Measurements from ENCODE around the gene KCNN1.

KCNN1 gene

DNA sequence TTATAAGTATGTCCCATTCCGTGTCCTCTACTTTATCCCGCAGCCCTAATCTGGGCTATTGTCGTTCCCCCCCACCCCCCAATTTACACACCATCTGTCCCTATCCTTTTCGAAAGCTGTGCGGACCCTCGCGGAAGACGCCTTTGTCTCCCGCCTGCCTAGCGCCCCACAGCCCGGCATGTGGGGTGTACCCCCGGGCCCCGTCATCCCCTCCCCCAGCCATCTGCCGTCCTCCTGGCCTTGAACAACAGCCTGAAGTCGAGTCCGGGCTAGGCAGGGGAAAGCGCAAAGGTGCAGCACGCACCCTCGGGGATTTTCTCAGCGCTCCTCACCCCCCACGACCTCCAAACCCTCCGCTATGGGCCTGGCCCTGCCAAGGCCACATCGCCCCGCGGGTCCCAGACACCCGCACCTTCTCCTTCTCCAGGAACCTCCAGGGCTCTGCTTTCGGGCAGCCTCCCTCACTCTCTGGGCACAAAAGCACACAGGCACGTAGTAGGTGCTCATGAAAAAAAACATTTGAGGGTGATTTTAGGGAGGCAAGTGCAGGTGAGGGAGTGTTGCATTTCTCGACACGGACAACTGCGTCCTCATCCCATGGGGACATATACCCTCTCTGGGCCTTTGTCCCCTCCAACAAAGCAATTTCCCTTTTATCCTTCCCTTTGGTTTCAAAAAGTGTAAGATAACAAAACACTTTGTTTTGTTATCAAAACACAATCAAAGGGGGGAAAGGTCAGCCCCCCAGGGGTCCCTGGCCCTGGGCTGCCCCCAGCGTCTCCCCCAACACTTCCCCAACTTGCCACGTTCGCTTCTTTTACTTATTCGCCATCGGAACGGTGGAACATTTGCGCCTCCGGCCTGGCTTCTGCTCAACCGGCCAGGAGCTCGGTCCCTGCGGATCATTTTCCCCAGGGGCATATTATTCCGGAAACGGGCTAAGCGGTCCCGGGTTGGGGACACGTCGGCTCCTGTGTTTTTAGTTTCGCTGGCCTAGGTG lies 17.7 kb upstream of the KCNN1 start:
- TF ChIP-seq, protein P1, sequence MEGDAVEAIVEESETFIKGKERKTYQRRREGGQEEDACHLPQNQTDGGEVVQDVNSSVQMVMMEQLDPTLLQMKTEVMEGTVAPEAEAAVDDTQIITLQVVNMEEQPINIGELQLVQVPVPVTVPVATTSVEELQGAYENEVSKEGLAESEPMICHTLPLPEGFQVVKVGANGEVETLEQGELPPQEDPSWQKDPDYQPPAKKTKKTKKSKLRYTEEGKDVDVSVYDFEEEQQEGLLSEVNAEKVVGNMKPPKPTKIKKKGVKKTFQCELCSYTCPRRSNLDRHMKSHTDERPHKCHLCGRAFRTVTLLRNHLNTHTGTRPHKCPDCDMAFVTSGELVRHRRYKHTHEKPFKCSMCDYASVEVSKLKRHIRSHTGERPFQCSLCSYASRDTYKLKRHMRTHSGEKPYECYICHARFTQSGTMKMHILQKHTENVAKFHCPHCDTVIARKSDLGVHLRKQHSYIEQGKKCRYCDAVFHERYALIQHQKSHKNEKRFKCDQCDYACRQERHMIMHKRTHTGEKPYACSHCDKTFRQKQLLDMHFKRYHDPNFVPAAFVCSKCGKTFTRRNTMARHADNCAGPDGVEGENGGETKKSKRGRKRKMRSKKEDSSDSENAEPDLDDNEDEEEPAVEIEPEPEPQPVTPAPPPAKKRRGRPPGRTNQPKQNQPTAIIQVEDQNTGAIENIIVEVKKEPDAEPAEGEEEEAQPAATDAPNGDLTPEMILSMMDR (conservative IDR thresholded peaks at IDR 0.05) = no peak
- H3K27ac ChIP-seq = peak overlapping the region; percentile 74; the same call in 1 of the 2 replicates

DNA sequence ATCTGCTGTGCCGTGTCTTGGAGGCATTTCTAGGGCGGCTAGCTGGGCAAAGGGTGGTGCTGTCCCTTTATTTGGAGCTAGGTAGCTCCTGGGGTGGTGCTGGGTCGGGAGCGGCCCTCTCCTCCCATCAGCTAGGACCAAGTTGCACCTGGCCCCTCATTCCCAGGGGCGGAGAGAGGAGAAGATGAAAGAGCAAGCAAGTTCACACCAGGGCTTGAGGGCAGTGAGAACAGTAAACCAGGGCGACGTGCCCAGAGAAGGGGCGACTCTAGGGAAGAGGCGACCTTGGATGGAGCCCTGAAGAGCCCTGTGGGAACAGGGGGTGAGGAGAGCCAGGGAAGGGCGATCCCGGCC lies 17.0 kb upstream of the KCNN1 start:
- TF ChIP-seq, protein P1 (conservative IDR thresholded peaks at IDR 0.05) = no peak
- no peak overlapping the region for H3K27ac ChIP-seq

DNA sequence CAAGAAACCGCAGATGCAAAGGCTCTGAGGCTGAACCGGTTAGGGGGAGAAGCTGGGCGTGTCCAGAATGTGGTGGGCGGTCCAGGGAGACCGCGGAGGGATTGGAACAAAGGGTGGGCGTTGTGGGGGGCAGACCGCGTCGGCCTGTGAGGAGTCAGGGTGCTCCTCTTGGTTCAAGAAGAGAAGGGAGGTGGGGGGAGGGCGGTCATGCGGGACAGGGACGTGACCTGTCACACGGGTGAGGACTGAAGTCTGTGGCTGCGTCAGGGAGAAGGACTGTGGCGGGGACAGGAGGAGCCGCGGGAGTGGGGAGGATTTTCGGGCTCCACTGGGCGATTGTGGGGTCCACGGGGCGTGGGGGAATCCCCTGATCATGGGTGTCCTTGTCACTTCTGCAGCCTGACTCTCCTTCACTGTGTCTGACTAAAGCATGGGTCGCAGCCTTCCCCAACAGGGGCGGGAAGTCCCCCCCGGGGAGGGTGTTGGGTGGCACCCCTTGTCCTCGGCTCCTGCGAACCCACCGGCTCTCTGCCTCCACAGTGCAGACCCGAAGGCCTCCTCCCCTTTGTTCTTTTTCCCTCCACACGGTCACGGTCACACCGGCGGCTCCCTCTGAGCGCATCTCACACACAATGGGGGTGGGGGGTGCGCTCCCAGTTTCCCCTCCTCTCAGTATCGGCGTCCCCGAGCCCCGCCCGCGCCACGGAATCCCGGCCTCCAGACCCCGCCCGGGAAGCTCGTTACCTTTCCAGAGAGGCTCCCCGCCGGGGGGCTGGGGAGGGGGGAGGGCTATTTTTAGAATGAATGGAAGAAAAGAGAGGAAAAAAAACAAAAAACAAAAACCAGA lies 16.4 kb upstream of the KCNN1 start:
- no peak overlapping the region for H3K27ac ChIP-seq
- TF ChIP-seq, protein P1 (conservative IDR thresholded peaks at IDR 0.05) = no peak

DNA sequence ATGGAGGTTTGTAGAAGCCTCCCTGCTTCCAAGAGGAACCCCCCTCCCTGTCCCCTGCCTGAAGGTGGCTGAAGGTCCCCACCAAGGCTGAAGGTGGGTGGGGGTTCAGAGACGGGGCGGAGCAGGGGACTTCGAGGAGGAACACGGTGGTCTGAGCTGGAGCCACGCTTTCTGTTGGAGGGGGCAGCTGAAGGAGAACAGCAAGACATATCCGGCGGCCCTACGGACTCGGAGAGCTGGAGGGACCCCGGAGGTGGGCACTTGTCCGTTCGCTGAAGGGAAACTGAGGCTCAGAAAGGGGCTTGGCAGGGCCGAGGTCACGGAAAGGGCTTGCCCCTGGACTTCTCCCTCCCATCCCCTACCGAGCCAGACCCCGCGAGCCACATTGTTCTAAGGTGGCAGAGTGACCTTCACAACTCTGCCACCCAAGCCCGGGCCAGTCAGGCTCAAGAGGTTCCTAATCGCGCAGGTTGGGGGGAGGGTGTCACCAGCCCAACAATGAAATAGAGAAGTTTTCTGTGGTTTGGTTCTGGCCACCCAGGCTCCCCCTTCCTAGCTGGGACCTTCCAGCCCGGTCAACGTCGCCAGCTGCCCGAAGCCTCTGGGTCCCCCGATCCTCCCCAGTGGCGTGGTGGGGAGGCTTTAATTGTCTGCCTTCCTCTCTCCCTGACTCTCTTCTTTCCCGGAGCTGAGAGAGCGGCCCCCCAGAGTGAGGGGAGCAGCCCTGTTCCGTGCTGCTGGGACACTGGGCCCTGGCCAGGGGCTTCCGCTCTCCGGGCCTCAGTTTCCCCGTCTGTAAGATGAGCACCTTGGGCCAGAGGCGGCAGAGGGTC lies 15.5 kb upstream of the KCNN1 start:
- no peak overlapping the region for H3K27ac ChIP-seq
- TF ChIP-seq, protein P1 (conservative IDR thresholded peaks at IDR 0.05) = no peak

DNA sequence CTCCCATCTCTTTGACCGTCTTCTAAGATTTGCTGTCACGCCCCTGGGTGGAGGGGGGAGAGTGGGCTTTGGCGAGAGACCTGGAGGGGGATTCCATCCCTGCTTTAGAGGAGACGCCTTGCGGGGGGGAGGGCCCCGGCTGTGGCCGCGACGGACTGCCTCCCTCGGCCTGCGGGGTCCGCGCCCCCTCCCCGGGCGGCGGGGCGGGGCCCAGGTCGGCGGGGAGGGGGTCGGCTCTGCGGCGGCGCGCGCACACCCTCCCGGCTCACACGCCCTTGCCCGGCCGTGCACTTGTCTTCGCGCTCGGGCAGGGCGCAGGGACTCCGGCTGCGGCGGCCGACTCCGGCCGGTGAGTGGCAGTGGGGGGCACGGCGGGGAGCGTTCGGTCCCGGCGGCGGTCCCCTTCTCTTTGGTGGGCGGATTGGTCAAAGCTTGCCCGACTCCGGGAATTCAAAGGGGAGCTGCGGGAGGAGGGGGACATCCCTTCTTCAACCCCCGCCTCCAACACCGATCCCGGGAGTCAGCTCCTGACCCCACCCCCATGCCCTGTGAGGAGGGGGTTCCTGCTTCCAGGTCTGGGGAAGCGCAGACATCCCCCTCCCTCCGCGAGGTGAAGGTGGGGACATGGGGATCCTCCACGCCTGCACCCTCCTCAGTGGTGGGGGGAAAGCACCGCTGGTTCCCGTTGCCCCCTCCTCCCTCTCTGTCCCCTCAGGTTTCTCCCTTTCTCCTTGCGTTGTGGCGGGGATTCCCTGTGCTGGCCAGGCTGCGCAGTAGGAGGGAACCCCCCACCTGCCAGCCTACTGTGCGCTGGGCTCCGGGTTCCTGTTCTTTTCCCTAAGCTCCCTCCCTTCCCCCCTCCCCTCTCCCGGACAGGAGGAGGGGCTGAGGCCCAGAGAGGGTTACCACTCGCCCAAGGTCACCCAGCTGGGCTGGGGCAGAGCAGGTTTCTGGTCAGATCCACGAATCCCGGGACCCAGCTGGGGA lies 14.6 kb upstream of the KCNN1 start:
- TF ChIP-seq, protein P1 (conservative IDR thresholded peaks at IDR 0.05) = no peak
- no peak overlapping the region for H3K27ac ChIP-seq

DNA sequence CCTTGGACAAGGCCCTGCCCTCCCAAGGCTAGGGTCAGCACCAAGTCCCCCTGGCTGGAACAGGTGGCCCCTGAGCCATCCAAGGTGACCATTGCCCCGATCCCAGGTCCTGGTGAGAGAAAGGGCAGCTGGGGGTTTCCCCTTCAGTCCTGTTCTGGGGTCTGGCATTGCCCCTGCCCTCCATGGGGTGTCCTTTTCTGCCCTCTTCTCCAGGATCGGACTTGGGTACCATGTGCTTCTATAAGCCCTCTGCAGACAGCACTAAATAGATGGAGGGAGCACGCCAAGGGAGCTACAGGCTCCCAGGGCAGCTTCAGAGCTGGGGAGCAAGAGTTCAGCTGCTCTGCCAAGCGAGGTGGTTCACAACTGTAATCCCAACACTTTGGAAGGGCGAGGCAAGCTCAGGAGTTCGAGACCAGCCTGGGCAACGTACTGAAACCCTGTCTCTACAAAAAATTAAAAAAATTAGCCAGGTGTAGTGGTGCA lies 13.5 kb upstream of the KCNN1 start:
- TF ChIP-seq, protein P1 (conservative IDR thresholded peaks at IDR 0.05) = no peak
- no peak overlapping the region for H3K27ac ChIP-seq
